Measurements from ENCODE around the gene PARP16. TPM values are rescaled to one million over a fixed set of nuclear protein-coding genes. Genes with fewer than 3 reads are reported as not detected.
"Not testable (repeated sequence)": the region's sequence is repeated elsewhere in the genome, so short reads cannot be mapped to it uniquely, and the experiment has no call there.

PARP16 gene
- polyA plus RNA-seq, 1 donor = 14.0 TPM

GRCh38 chr15:65275728-65276126, 11.0 kb downstream of the PARP16 start:
- Histone ChIP-seq H3K36me3 (ENCODE audit: control insufficient read depth, insufficient read depth, low read length) (peaks cover 1% of the 10 kb centered on the region), H3K27ac (ENCODE audit: low read length) (peak overlapping the region; percentile 23), H3K4me1 (ENCODE audit: control insufficient read depth, insufficient read depth, low read length) (peaks cover 6% of the 10 kb centered on the region), H3K4me3 (ENCODE audit: low read length) (no peak overlapping the region), H3K27me3 (ENCODE audit: control insufficient read depth, insufficient read depth, low read length) (no peaks in the 10 kb centered on the region), H3K9me3 (ENCODE audit: control insufficient read depth, low read depth, low read length) (no peaks in the 10 kb centered on the region)
- no CpG with 5 or more reads among the region's 2 CpGs for WGBS (ENCODE audit: insufficient coverage, low lambda C conversion rate)
- DNase-seq = peak; percentile 76 to 85

GRCh38 chr15:65275104-65275727, 11.5 kb downstream of the PARP16 start:
- peaks cover 6% of the 10 kb centered on the region for H3K4me1 ChIP-seq (ENCODE audit: control insufficient read depth, insufficient read depth, low read length)
- H3K27me3 ChIP-seq (ENCODE audit: control insufficient read depth, insufficient read depth, low read length) = no peaks in the 10 kb centered on the region
- H3K27ac ChIP-seq (ENCODE audit: low read length) = no peak overlapping the region
- no peak overlapping the region for H3K4me3 ChIP-seq (ENCODE audit: low read length)
- H3K9me3 ChIP-seq (ENCODE audit: control insufficient read depth, low read depth, low read length) = no peaks in the 10 kb centered on the region
- no CpG with 5 or more reads among the region's 4 CpGs for WGBS (ENCODE audit: insufficient coverage, low lambda C conversion rate)
- peaks cover 5% of the 10 kb centered on the region for H3K36me3 ChIP-seq (ENCODE audit: control insufficient read depth, insufficient read depth, low read length)
- no peak for DNase-seq

GRCh38 chr15:65270811-65271545, 15.7 kb downstream of the PARP16 start:
- not testable (repeated sequence) for H3K9me3 ChIP-seq (ENCODE audit: control insufficient read depth, low read depth, low read length); H3K27me3 ChIP-seq (ENCODE audit: control insufficient read depth, insufficient read depth, low read length); H3K4me1 ChIP-seq (ENCODE audit: control insufficient read depth, insufficient read depth, low read length); H3K4me3 ChIP-seq (ENCODE audit: low read length)
- 100% methylated on average over 1 of the region's 15 CpGs for WGBS (ENCODE audit: insufficient coverage, low lambda C conversion rate)
- H3K36me3 ChIP-seq (ENCODE audit: control insufficient read depth, insufficient read depth, low read length) = peaks cover 13% of the 10 kb centered on the region
- peak overlapping the region; percentile 5 for H3K27ac ChIP-seq (ENCODE audit: low read length)
- DNase-seq = peak; percentile 67 to 71

DNA sequence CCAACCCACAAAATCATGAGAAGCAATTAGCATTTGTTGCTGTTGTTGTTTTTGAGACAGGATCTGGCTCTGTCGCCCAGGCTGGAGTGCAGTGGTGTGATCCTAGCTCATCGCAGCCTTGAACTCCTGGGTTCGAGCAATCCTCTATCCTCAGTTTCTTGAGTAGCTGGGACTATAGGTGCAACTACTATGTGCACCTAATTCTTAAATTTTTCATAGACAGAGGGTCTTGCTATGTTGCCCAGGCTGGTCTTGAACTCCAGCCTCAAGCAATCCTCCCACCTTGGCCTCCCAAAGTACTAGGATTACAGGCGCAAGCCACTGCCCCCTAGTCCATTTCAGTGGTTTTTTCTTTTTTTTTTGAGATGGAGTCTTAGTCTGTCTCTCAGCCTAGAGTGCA, 18.3 kb downstream of the PARP16 start:
- no peak for DNase-seq
- no CpG with 5 or more reads among the region's 4 CpGs for WGBS (ENCODE audit: insufficient coverage, low lambda C conversion rate)
- H3K27me3 ChIP-seq (ENCODE audit: control insufficient read depth, insufficient read depth, low read length) = no peaks in the 10 kb centered on the region

DNA sequence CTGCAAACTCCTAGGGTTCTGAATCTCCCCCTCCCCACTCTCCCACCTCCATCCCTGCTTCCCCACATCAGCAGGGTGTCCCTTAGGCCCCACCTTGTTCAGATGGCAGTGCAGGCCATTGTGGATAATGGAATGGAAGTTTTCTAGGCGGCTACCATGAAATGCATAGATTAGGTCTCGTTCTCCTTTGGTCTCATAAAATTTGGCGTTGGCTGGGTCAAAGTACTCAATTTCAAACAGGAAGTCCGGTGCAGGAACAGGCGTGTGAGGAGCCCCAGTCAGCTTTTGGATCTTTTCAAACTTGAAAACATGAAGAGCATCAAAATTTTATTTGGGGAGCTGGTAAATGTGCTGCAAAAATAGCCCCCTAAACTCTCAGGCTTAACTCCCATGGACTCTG, 20.2 kb downstream of the PARP16 start:
- WGBS (ENCODE audit: insufficient coverage, low lambda C conversion rate) = no CpG with 5 or more reads among the region's 5 CpGs
- Histone ChIP-seq H3K9me3 (ENCODE audit: control insufficient read depth, low read depth, low read length) (no peaks in the 10 kb centered on the region), H3K27me3 (ENCODE audit: control insufficient read depth, insufficient read depth, low read length) (no peaks in the 10 kb centered on the region), H3K27ac (ENCODE audit: low read length) (no peak overlapping the region), H3K4me1 (ENCODE audit: control insufficient read depth, insufficient read depth, low read length) (no peaks in the 10 kb centered on the region), H3K4me3 (ENCODE audit: low read length) (no peak overlapping the region), H3K36me3 (ENCODE audit: control insufficient read depth, insufficient read depth, low read length) (peaks cover 30% of the 10 kb centered on the region)
- DNase-seq = no peak

More for the DNA sequence above, 18.3 kb downstream of the PARP16 start:
- H3K9me3 ChIP-seq (ENCODE audit: control insufficient read depth, low read depth, low read length) = no peaks in the 10 kb centered on the region
- no peak overlapping the region for H3K27ac ChIP-seq (ENCODE audit: low read length)
- H3K36me3 ChIP-seq (ENCODE audit: control insufficient read depth, insufficient read depth, low read length) = peaks cover 18% of the 10 kb centered on the region
- H3K4me3 ChIP-seq (ENCODE audit: low read length) = no peak overlapping the region
- no peaks in the 10 kb centered on the region for H3K4me1 ChIP-seq (ENCODE audit: control insufficient read depth, insufficient read depth, low read length)

DNA sequence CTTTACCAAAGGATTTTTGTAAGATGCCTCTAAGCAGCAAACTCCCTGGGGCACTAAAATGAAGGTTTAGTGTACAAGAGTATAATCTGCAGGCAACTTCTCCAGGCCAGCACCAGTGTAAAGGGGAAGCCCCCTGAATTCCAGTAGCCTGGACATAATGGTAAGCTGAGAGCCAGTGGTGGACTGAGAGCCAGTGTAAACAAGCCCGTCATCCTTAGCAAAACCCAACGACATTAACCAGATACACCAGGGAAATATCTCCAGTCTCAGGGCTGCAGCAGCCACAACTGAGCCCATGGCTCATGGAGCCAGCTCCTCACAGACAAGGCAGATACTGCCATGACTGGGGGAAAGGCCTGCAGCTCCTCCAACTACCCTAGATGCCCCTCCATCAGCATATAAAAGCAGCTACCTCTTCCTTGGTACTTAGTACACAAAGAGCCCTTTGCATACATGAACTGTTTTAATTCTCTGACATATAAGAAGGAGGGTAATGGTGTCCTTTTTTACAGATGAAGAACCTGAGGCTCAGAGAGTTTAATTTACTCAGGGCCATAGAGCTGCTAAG, 21.7 kb downstream of the PARP16 start:
- Histone ChIP-seq H3K9me3 (ENCODE audit: control insufficient read depth, low read depth, low read length) (no peaks in the 10 kb centered on the region), H3K4me1 (ENCODE audit: control insufficient read depth, insufficient read depth, low read length) (no peaks in the 10 kb centered on the region), H3K27ac (ENCODE audit: low read length) (no peak overlapping the region), H3K4me3 (ENCODE audit: low read length) (no peak overlapping the region), H3K36me3 (ENCODE audit: control insufficient read depth, insufficient read depth, low read length) (peaks cover 35% of the 10 kb centered on the region), H3K27me3 (ENCODE audit: control insufficient read depth, insufficient read depth, low read length) (no peaks in the 10 kb centered on the region)
- WGBS (ENCODE audit: insufficient coverage, low lambda C conversion rate) = no CpG with 5 or more reads among the region's 2 CpGs
- DNase-seq = no peak

GRCh38 chr15:65263313-65263712, 23.4 kb downstream of the PARP16 start:
- no peak overlapping the region for H3K27ac ChIP-seq (ENCODE audit: low read length)
- WGBS (ENCODE audit: insufficient coverage, low lambda C conversion rate) = no CpG with 5 or more reads among the region's 4 CpGs
- peaks cover 12% of the 10 kb centered on the region for H3K4me1 ChIP-seq (ENCODE audit: control insufficient read depth, insufficient read depth, low read length)

DNA sequence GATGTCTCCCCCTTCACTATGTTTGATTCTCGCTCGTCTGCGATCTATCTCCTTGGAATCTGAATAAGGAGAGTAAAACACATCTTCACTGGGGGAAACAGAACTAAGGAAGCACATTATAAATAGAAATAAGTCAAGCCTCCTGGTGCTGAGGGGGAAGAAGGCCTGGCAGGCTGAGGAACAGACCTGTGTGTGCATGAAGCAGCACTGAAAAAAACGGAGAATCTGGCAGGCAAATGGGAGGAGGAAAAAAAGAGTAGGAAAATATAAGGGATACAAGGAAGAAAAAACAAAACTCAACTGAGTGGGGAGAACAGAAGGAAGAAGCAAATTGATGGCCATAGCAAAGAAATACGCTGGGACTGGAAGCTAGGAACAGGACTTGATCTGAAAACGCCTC, 25.7 kb downstream of the PARP16 start:
- 83% methylated on average over 1 of the region's 6 CpGs for WGBS (ENCODE audit: insufficient coverage, low lambda C conversion rate)
- Histone ChIP-seq H3K27ac (ENCODE audit: low read length) (no peak overlapping the region), H3K27me3 (ENCODE audit: control insufficient read depth, insufficient read depth, low read length) (no peaks in the 10 kb centered on the region), H3K4me1 (ENCODE audit: control insufficient read depth, insufficient read depth, low read length) (peaks cover 21% of the 10 kb centered on the region), H3K9me3 (ENCODE audit: control insufficient read depth, low read depth, low read length) (no peaks in the 10 kb centered on the region), H3K4me3 (ENCODE audit: low read length) (no peak overlapping the region), H3K36me3 (ENCODE audit: control insufficient read depth, insufficient read depth, low read length) (peaks cover 39% of the 10 kb centered on the region)
- DNase-seq = no peak

More at GRCh38 chr15:65263313-65263712, 23.4 kb downstream of the PARP16 start:
- Histone ChIP-seq H3K4me3 (ENCODE audit: low read length) (no peak overlapping the region), H3K27me3 (ENCODE audit: control insufficient read depth, insufficient read depth, low read length) (no peaks in the 10 kb centered on the region), H3K36me3 (ENCODE audit: control insufficient read depth, insufficient read depth, low read length) (peaks cover 43% of the 10 kb centered on the region), H3K9me3 (ENCODE audit: control insufficient read depth, low read depth, low read length) (no peaks in the 10 kb centered on the region)
- no peak for DNase-seq

DNA sequence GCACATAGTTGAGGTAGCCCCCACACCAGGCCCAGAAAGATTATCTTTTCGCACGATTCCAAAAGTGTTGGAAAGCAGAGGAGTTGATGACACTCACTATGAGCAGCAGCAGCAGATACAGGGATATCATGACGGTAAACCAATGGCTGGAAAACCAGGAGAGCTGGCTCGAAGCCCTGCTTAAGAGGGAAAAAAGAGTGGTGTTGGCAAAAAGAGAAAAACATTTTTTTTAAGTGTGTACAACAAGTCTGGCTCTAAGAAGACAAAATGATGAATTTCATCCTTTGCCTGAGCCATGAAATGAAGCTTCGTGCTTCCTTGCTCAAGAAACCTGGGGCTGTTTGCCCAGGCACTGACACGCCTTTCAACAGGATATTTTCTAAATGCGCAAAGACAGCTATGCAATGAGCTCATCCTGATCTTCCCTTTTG, 27.3 kb downstream of the PARP16 start:
- peaks cover 34% of the 10 kb centered on the region for H3K36me3 ChIP-seq (ENCODE audit: control insufficient read depth, insufficient read depth, low read length)
- H3K27ac ChIP-seq (ENCODE audit: low read length) = peak overlapping the region; percentile 69
- 72% methylated on average over 3 of the region's 7 CpGs for WGBS (ENCODE audit: insufficient coverage, low lambda C conversion rate)
- no peak overlapping the region for H3K4me3 ChIP-seq (ENCODE audit: low read length)
- H3K9me3 ChIP-seq (ENCODE audit: control insufficient read depth, low read depth, low read length) = no peaks in the 10 kb centered on the region
- peak in 1 of 2 donors; percentile 22 for DNase-seq
- H3K27me3 ChIP-seq (ENCODE audit: control insufficient read depth, insufficient read depth, low read length) = no peaks in the 10 kb centered on the region
- H3K4me1 ChIP-seq (ENCODE audit: control insufficient read depth, insufficient read depth, low read length) = peaks cover 26% of the 10 kb centered on the region

DNA sequence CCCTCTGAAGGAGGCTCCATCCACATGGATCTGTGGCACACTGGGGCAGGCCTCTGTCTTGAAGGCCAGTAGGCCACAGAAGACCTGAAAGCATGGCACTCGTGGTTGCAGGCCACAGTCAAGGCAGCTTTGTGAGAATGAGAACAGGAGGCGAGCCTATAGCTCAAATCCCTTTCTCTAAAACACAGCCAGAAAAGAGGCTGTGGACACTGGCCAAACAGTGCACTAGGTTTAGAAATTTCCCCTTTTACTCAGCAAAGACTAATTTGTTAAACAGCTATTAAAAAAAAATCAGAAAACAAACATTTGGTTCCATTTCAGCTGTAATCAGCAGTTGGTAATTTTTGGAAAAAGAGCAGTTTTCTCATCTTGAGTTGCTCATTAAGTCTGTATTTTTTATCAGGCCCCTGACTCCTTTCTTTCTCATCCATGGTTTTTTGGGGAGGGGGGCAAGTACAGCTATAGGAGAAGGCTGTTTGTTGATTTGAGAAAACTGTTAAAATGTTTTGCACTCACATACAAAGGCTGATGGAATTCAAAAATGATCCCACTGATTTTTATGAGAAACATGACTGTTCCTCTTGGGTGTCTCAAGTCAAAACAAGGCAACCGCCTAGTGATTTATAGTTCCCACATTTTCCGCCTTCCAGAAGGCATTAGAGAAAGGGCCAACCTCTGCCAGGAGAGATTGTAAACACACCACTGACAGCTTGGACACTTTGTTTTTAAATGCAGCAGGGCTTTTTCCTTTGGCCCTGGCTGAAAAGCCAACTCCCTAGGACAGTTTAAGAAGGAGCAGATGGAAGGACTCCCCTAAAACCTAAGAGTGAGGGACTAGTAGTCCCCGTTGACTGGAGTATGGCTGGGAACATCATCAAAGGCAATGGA, 28.1 kb downstream of the PARP16 start:
- no peak for DNase-seq

More for the DNA sequence above, 28.1 kb downstream of the PARP16 start:
- WGBS (ENCODE audit: insufficient coverage, low lambda C conversion rate) = no CpG with 5 or more reads among the region's 5 CpGs
- no peaks in the 10 kb centered on the region for H3K27me3 ChIP-seq (ENCODE audit: control insufficient read depth, insufficient read depth, low read length)
- no peak overlapping the region for H3K4me3 ChIP-seq (ENCODE audit: low read length)
- H3K27ac ChIP-seq (ENCODE audit: low read length) = peak overlapping the region; percentile 69
- H3K9me3 ChIP-seq (ENCODE audit: control insufficient read depth, low read depth, low read length) = no peaks in the 10 kb centered on the region
- H3K4me1 ChIP-seq (ENCODE audit: control insufficient read depth, insufficient read depth, low read length) = peaks cover 26% of the 10 kb centered on the region
- peaks cover 34% of the 10 kb centered on the region for H3K36me3 ChIP-seq (ENCODE audit: control insufficient read depth, insufficient read depth, low read length)

All from large intestine (tissue), 3 donors.